ENCODE data around the gene NBEA.
"Not testable (repeated sequence)": the region's sequence is repeated elsewhere in the genome, so short reads cannot be mapped to it uniquely, and the experiment has no call there.

NBEA gene

DNA sequence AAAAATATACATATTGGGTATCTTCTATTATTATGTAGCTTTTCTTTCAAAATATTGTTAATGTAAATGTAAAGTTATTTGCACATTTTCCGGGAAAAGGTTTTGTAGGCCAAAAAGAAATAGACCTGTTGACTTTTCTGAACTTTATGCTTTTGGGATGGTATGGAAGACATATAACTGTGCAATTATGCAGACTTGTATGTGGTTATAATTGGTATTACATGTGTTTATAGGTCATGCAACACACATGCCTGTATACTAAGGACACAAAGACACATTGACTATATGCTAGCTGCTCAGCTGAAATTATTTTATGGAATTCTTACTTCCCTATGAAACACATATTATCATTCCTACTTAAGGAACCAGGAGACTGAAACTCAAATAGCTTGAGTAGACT is 2.3 kb upstream of the NBEA start:
- no peak for DNase-seq (ENCODE audit: insufficient read length, low spot score)
- no peak for TF ChIP-seq POLR2A (IDR thresholded peaks at IDR 0.05; ENCODE audit: low read depth, low read length)
- FAIRE-seq, result no peak

- DNase-seq (ENCODE audit: insufficient read length, low spot score) (no peak), FAIRE-seq (no peak)
- TF ChIP-seq POLR2A (IDR thresholded peaks at IDR 0.05; ENCODE audit: low read depth, low read length), result no peak
Measured at GRCh38 chr13:34941436-34941834, 635 bp upstream of the NBEA start.

- no peak for TF ChIP-seq POLR2A (IDR thresholded peaks at IDR 0.05; ENCODE audit: low read depth, low read length)
- peak; percentile 2 for DNase-seq (ENCODE audit: insufficient read length, low spot score)
- FAIRE-seq, result no peak
Measured at GRCh38 chr13:34942732-34943435, 814 bp downstream of the NBEA start.

GRCh38 chr13:34943436-34944273 is 1.6 kb downstream of the NBEA start:
- TF ChIP-seq POLR2A (IDR thresholded peaks at IDR 0.05; ENCODE audit: low read depth, low read length), result no peak
- no peak for FAIRE-seq
- no peak for DNase-seq (ENCODE audit: insufficient read length, low spot score)

DNA sequence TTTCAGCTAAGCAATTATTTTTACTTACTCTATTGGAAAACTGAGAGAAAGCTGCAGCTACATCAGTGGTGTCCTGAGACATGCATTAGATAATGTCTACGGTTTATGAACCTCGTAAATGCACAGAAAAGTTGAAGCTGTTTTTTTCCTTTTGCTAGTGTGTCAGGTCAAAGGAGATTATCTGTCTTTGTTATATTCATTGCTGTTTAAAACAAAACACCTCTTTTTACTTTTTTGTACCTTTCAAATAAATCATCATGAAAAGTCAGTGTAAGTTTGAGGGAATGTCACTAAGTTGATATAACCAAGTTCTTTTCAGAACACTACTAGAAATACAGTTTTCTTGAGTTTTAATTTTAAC is 2.2 kb downstream of the NBEA start:
- TF ChIP-seq POLR2A (IDR thresholded peaks at IDR 0.05; ENCODE audit: low read depth, low read length), result no peak

DNA sequence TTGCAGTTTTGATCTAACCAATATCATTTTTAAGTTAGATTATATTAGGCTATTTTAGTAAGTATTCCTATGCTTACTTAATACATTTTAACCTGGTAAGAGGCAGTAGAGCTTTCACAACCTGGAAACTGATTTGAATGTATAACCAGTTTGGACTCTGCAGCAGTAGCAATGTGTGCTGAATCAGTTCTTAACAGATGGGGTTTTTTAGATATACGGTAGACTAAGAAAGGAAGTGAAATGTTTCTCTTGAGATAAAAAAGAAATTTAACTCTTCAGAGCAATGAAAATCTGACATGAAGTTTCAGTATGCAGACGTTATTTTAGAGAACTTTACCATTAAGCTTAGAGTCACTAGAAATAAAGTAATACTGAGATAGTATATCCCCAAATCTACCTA is 2.7 kb downstream of the NBEA start:
- FAIRE-seq (no peak), DNase-seq (ENCODE audit: insufficient read length, low spot score) (no peak)
- no peak for TF ChIP-seq POLR2A (IDR thresholded peaks at IDR 0.05; ENCODE audit: low read depth, low read length)

More for the DNA sequence above, 2.2 kb downstream of the NBEA start:
- no peak for DNase-seq (ENCODE audit: insufficient read length, low spot score)
- no peak for FAIRE-seq

GRCh38 chr13:34951528-34951927 is 9.5 kb downstream of the NBEA start:
- DNase-seq (ENCODE audit: insufficient read length, low spot score) (no peak), FAIRE-seq (no peak)
- no peak for TF ChIP-seq POLR2A (IDR thresholded peaks at IDR 0.05; ENCODE audit: low read depth, low read length)

GRCh38 chr13:34959489-34959888 is 17.4 kb downstream of the NBEA start:
- TF ChIP-seq POLR2A (IDR thresholded peaks at IDR 0.05; ENCODE audit: low read depth, low read length), result no peak
- DNase-seq (ENCODE audit: insufficient read length, low spot score), result no peak
- FAIRE-seq, result no peak

DNA sequence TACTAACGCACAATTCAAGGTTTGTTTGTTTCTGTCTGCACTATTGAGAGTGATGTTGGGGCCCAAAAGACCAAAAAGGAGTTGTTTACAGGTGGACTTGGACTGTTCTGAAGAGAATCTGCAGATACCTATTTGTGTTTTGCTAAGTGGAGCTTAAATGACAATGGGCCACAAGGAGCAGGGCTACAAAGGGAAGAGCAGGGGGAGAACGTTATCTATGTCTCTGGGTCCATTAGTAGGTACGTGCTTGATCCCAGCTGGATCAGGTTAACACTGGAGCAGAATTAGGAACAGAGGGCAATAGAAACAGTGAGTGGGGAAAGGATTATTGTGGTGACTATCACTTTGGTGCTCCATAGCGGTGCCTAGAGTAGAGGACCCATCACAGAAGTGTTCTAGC is 22.5 kb downstream of the NBEA start:
- no peak for TF ChIP-seq POLR2A (IDR thresholded peaks at IDR 0.05; ENCODE audit: low read depth, low read length)
- DNase-seq (ENCODE audit: insufficient read length, low spot score), result no peak
- no peak for FAIRE-seq

DNA sequence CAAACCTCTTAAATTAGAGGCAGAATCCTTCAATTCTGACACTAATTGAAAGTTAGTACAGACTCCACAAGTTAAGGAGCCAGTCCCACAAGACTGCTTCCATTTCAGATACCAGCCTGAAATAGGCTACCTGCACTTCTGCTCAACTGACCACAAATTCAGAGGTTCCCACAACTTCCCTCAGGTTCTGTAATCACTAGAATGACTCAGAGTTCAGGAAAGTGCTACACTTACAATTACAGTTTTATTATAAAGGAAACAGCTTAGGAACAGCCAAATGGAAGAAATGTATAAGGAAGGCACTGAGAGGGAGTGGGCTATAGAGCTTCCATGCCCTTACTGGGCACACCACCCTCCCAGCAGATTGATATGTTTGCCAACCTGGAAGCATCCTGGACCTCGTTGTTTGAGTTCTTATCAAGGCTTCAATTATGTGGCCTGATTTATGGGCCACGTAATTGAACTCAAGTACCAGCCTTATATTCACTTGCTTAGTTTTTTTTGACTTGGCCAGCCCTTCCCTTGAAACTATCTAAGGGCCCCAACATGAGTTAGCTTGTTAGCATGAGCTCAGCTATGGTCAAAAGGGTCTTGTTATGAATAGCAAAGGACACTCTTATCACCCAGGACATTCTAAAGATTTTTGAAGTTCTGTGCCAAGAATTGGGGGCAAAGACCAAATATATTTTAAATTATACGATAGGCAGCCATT is 25.9 kb downstream of the NBEA start:
- FAIRE-seq (no peak), DNase-seq (ENCODE audit: insufficient read length, low spot score) (no peak)
- TF ChIP-seq POLR2A (IDR thresholded peaks at IDR 0.05; ENCODE audit: low read depth, low read length), result no peak

GRCh38 chr13:34969539-34969938 is 27.5 kb downstream of the NBEA start:
- DNase-seq (ENCODE audit: insufficient read length, low spot score); FAIRE-seq: not testable (repeated sequence)

- DNase-seq (ENCODE audit: insufficient read length, low spot score) (no peak), FAIRE-seq (no peak)
- no peak for TF ChIP-seq POLR2A (IDR thresholded peaks at IDR 0.05; ENCODE audit: low read depth, low read length)
Measured at GRCh38 chr13:34970961-34971360, 28.9 kb downstream of the NBEA start.

GRCh38 chr13:34971473-34971872 is 29.4 kb downstream of the NBEA start:
- FAIRE-seq (no peak), DNase-seq (ENCODE audit: insufficient read length, low spot score) (no peak)
- TF ChIP-seq POLR2A (IDR thresholded peaks at IDR 0.05; ENCODE audit: low read depth, low read length), result no peak

- DNase-seq (ENCODE audit: insufficient read length, low spot score); FAIRE-seq: not testable (repeated sequence)
Measured at GRCh38 chr13:34985199-34985598, 43.1 kb downstream of the NBEA start.

Data from H54 (cell line).